B cell (primary cell): ENCODE measurements around the gene ADRA2C. TPM values are rescaled to one million over a fixed set of nuclear protein-coding genes. Genes with fewer than 3 reads are reported as not detected.

Source experiments
- ATAC-seq: fragments of 200-7000 bp; cut with Tn5 transposase; one replicate; pipeline ENCODE4 v1.10.0; 2021; ENCODE audit warnings: low read depth, mild to moderate bottlenecking, moderate number of reproducible peaks, moderate library complexity
- CTCF ChIA-PET: fragments of 350-600 bp; sonication (Branson Sonifier 250); formaldehyde crosslinking; loops from one replicate; lab custom pipeline; 2021; ENCODE audit warnings: antibody characterized with exemption, inconsistent platforms; lab: Charles Lee
- POLR2A ChIA-PET: fragments of 350-600 bp; sonication (Branson Sonifier 250); formaldehyde crosslinking; loops from one replicate; lab custom pipeline; 2021; ENCODE audit warnings: antibody characterized with exemption; lab: Charles Lee
- DNase-seq: peaks from one replicate; pipeline ENCODE4 v3.0.0; 2013
- H2AFZ ChIP-seq: 2 replicates; pipeline ENCODE4 v1.6.1; 2012; ENCODE audit warnings: mild to moderate bottlenecking, low read depth, low read length; ENCODE audit not compliant: insufficient read depth, poor library complexity, severe bottlenecking
- H3K27ac ChIP-seq, 2 donors: 1 replicate in 1 of 2; 2 replicates in 1 of 2; pipeline ENCODE4 v1.5.1; 2012 to 2013; ENCODE audit warnings: low read length in 2 of 2, mild to moderate bottlenecking in 2 of 2, moderate library complexity in 1 of 2
- H3K27me3 ChIP-seq, 4 experiments: fragments of 200-600 bp in 1 of 4; sonication (generic) in 1 of 4; replicated peaks in 1 of 4; 1 replicate in 2 of 4; 2 replicates in 2 of 4; pipeline versions ENCODE4 v1.6.1 to v1.7.0; 2013 to 2016; ENCODE audit warnings: low read length in 3 of 4, mild to moderate bottlenecking in 2 of 4, mixed read lengths in 1 of 4, moderate library complexity in 1 of 4; ENCODE audit not compliant: insufficient read depth in 4 of 4, control insufficient read depth in 3 of 4; ENCODE audit errors: control extremely low read depth in 1 of 4
- H3K36me3 ChIP-seq, 2 experiments: replicated peaks in 1 of 2; 1 replicate in 1 of 2; 2 replicates in 1 of 2; pipeline versions ENCODE4 v1.6.1 to v1.7.1; 2013; ENCODE audit warnings: low read length in 1 of 2; ENCODE audit not compliant: insufficient read depth in 2 of 2, control insufficient read depth in 1 of 2; ENCODE audit errors: control extremely low read depth in 1 of 2, extremely low read depth in 1 of 2
- H3K4me1 ChIP-seq, 2 donors: fragments of 200-600 bp in 1 of 2; sonication (generic) in 1 of 2; 1 replicate in 1 of 2; 2 replicates in 1 of 2; pipeline versions ENCODE4 v1.5.1 to v1.6.1; 2013 to 2017; ENCODE audit warnings: low read length in 2 of 2; ENCODE audit not compliant: control insufficient read depth in 2 of 2, insufficient read depth in 2 of 2
- H3K4me2 ChIP-seq: replicated peaks from 2 replicates; pipeline ENCODE3; 2012; ENCODE audit warnings: mild to moderate bottlenecking, low read depth, low read length; ENCODE audit not compliant: poor library complexity, severe bottlenecking
- H3K4me3 ChIP-seq, 5 experiments: fragments of 200-600 bp in 1 of 5; sonication (generic) in 1 of 5; 1 replicate in 3 of 5; 2 replicates in 2 of 5; pipeline versions ENCODE4 v1.5.1 to v1.7.0; 2011 to 2016; ENCODE audit warnings: low read length in 4 of 5, mild to moderate bottlenecking in 4 of 5, low read depth in 2 of 5, control low read depth in 1 of 5, moderate library complexity in 1 of 5; ENCODE audit not compliant: insufficient read depth in 1 of 5; ENCODE audit errors: control extremely low read depth in 1 of 5, extremely low read depth in 1 of 5
- H3K79me2 ChIP-seq: fragments of 200-600 bp; sonication (generic); one replicate; pipeline ENCODE4 v1.6.0; 2016; ENCODE audit warnings: low read length; ENCODE audit not compliant: control insufficient read depth, insufficient read depth
- H3K9ac ChIP-seq: fragments of 200-600 bp; sonication (generic); 2 replicates; pipeline ENCODE4 v1.6.1; 2017; ENCODE audit warnings: mild to moderate bottlenecking, low read length, moderate library complexity
- H3K9me3 ChIP-seq, 3 donors: one replicate each; pipeline versions ENCODE4 v1.6.1 to v1.7.1; 2013; ENCODE audit warnings: low read length in 2 of 3; ENCODE audit not compliant: control insufficient read depth in 2 of 3, insufficient read depth in 1 of 3; ENCODE audit errors: control extremely low read depth in 1 of 3
- H4K20me1 ChIP-seq: 2 replicates; pipeline ENCODE4 v1.6.0; 2012; ENCODE audit warnings: mild to moderate bottlenecking, low read length; ENCODE audit not compliant: insufficient read depth, control insufficient read depth, poor library complexity, severe bottlenecking
- H3K27ac Mint-ChIP-seq: one replicate; pipeline ENCODE4 v1.8.0; 2021; ENCODE audit warnings: mixed read lengths
- H3K27me3 Mint-ChIP-seq: one replicate; pipeline ENCODE4 v1.8.0; 2021; ENCODE audit warnings: mixed read lengths
- H3K4me1 Mint-ChIP-seq: one replicate; pipeline ENCODE4 v1.8.0; 2021; ENCODE audit warnings: mixed read lengths
- H3K4me3 Mint-ChIP-seq: one replicate; pipeline ENCODE4 v1.8.0; 2021; ENCODE audit warnings: mixed read lengths
- H3K9me3 Mint-ChIP-seq: one replicate; pipeline ENCODE4 v1.8.0; 2022; ENCODE audit warnings: mixed read lengths; ENCODE audit not compliant: insufficient read depth
- CTCF ChIP-seq: fragments of 200-600 bp; IDR thresholded peaks from one replicate; pipeline ENCODE4 v1.8.0; 2022; ENCODE audit warnings: antibody characterized with exemption, mild to moderate bottlenecking
- EZH2 ChIP-seq: IDR thresholded peaks from 2 replicates; pipeline ENCODE4 v1.6.1; 2012; ENCODE audit warnings: borderline replicate concordance, low read depth, mild to moderate bottlenecking, moderate library complexity, low read length; ENCODE audit not compliant: insufficient read depth, poor library complexity, severe bottlenecking
- WGBS: methylation state at CpG from one replicate; pipeline ENCODE4 v1.1.5; 2013; ENCODE audit warnings: missing lambda C conversion rate; ENCODE audit not compliant: insufficient coverage; 5-methylcytosine and 5-hydroxymethylcytosine counted together
- intact Hi-C: fragments of 100-400 bp; cut with micrococcal nuclease; formaldehyde crosslinking; loops from one replicate; pipeline ENCODE4 v1.10.0; 2022
- polyA plus RNA-seq: library from polyadenylated mRNA; depleted of rRNA; stranded (reverse); fragments of >200 nt; gene quantifications from 2 replicates; pipeline ENCODE4 v1.2.3, GENCODE V29; 2012
- total RNA-seq, 2 donors: library from RNA; stranded (reverse); fragments of 120-200 nt in 1 of 2; gene quantifications; 1 replicate in 1 of 2; 2 replicates in 1 of 2; pipeline versions ENCODE4 v1.2.3 to v1.2.4, GENCODE V29; 2013 to 2022

Gene ADRA2C
- total and polyA plus RNA-seq, 2 donors (not counting 1 experiment from before 2014, with no cell fraction given) = not detected

GRCh38 chr4:3729188-3729881 is 36.9 kb upstream of the ADRA2C start:
- Mint-ChIP-seq H3K9me3 (no peaks in the 10 kb centered on the region), H3K27me3 (peaks cover 13% of the 10 kb centered on the region), H3K4me1 (peaks cover 3% of the 10 kb centered on the region), H3K27ac (no peak overlapping the region), H3K4me3 (no peak overlapping the region)
- WGBS = 79% methylated on average over 10 of the region's 11 CpGs
- POLR2A ChIA-PET = no interaction called here
- TF ChIP-seq CTCF (no peak), EZH2 (no peak)
- Histone ChIP-seq H3K9ac (no peak overlapping the region), H3K4me3 (no peak overlapping the region), H3K27ac (no peak overlapping the region), H4K20me1 (no peaks in the 10 kb centered on the region), H3K27me3 (peaks cover 0 to 14% (median 0%) of the 10 kb centered on the region in 4 experiments), H3K79me2 (no peaks in the 10 kb centered on the region), H2AFZ (no peak overlapping the region), H3K36me3 (no peaks in the 10 kb centered on the region), H3K4me1 (no peaks in the 10 kb centered on the region), H3K4me2 (no peak overlapping the region), H3K9me3 (peaks cover 0 to 16% (median 0%) of the 10 kb centered on the region in 3 donors)
- intact Hi-C loops = no loop called here
- ATAC-seq (no peak), DNase-seq (no peak)
- CTCF ChIA-PET = no interaction called here

DNA sequence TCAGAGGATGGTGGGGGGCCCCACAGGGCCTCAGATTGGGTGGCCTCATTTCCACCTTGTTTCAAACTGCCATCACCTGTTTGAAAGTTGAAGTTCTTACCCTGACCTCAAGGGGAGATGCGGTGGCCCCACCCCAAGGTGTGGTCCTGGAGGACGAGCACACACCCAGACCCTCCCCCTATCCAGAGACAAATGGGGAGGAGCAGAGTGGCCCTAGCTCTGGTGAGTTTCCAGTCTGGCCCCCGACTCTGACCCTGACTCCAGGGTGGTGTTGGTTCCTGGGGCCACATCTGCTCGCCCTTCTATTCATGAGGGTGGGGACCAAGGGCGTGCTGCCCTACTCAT is 36.3 kb upstream of the ADRA2C start:
- 63% methylated on average over 3 of the region's 5 CpGs for WGBS
- Mint-ChIP-seq H3K27me3 (peaks cover 8% of the 10 kb centered on the region), H3K27ac (no peak overlapping the region), H3K4me3 (no peak overlapping the region), H3K9me3 (no peaks in the 10 kb centered on the region), H3K4me1 (no peaks in the 10 kb centered on the region)
- ChIA-PET CTCF (no interaction called here), POLR2A (no interaction called here)
- no peak overlapping the region for H3K27ac ChIP-seq
- peaks cover 0 to 16% (median 0%) of the 10 kb centered on the region in 3 donors for H3K9me3 ChIP-seq
- peaks cover 0 to 9% (median 0%) of the 10 kb centered on the region in 4 experiments for H3K27me3 ChIP-seq
- H4K20me1 ChIP-seq = no peaks in the 10 kb centered on the region
- no peak for ATAC-seq
- H3K4me1 ChIP-seq = no peaks in the 10 kb centered on the region
- no peak overlapping the region for H2AFZ ChIP-seq
- H3K36me3 ChIP-seq = no peaks in the 10 kb centered on the region
- TF ChIP-seq EZH2 (no peak), CTCF (no peak)
- H3K79me2 ChIP-seq = no peaks in the 10 kb centered on the region
- no peak for DNase-seq
- no peak overlapping the region for H3K4me3 ChIP-seq
- no peak overlapping the region for H3K9ac ChIP-seq
- no peak overlapping the region for H3K4me2 ChIP-seq
- intact Hi-C loops = no loop called here
